T-helper 17 cell (primary cell): ENCODE measurements around the gene FAM107A. TPM values are rescaled to one million over a fixed set of nuclear protein-coding genes. Genes with fewer than 3 reads are reported as not detected.
"Not testable (repeated sequence)": the region's sequence is repeated elsewhere in the genome, so short reads cannot be mapped to it uniquely, and the experiment has no call there.

Experiments used
- ATAC-seq: fragments of 150-1000 bp; cut with Tn5 transposase; 2 replicates; pipeline ENCODE4 v1.10.0; 2021; ENCODE audit warnings: mild to moderate bottlenecking, moderate library complexity
- DNase-seq, 3 donors: peaks; one replicate each; pipeline versions ENCODE4 v3.0.0 to v3.0.0-alpha.2; 2020 to 2021
- H3K9me3 ChIP-seq: one replicate; pipeline ENCODE4 v1.7.0; 2013; ENCODE audit warnings: low read length, mild to moderate bottlenecking; ENCODE audit not compliant: control insufficient read depth, poor library complexity, severe bottlenecking
- H3K27ac Mint-ChIP-seq: one replicate; pipeline ENCODE4 v1.8.0; 2022; ENCODE audit warnings: mild to moderate bottlenecking, moderate library complexity, mixed read lengths
- H3K27me3 Mint-ChIP-seq: one replicate; pipeline ENCODE4 v1.8.0; 2022; ENCODE audit warnings: mixed read lengths
- H3K36me3 Mint-ChIP-seq: one replicate; pipeline ENCODE4 v1.8.0; 2022; ENCODE audit warnings: low read depth, mixed read lengths
- H3K4me1 Mint-ChIP-seq: one replicate; pipeline ENCODE4 v1.8.0; 2022; ENCODE audit warnings: mild to moderate bottlenecking, mixed read lengths
- H3K4me3 Mint-ChIP-seq: one replicate; pipeline ENCODE4 v1.8.0; 2022; ENCODE audit warnings: mild to moderate bottlenecking, moderate library complexity, mixed read lengths
- total RNA-seq, 4 donors: library from RNA in 2 of 4; stranded (reverse) in 2 of 4; gene quantifications; one replicate each; pipeline ENCODE4 v1.2.3 and lab custom pipeline; 2022 to 2026

FAM107A gene
- total RNA-seq, 2 donors from 2014 or later: not detected

DNA sequence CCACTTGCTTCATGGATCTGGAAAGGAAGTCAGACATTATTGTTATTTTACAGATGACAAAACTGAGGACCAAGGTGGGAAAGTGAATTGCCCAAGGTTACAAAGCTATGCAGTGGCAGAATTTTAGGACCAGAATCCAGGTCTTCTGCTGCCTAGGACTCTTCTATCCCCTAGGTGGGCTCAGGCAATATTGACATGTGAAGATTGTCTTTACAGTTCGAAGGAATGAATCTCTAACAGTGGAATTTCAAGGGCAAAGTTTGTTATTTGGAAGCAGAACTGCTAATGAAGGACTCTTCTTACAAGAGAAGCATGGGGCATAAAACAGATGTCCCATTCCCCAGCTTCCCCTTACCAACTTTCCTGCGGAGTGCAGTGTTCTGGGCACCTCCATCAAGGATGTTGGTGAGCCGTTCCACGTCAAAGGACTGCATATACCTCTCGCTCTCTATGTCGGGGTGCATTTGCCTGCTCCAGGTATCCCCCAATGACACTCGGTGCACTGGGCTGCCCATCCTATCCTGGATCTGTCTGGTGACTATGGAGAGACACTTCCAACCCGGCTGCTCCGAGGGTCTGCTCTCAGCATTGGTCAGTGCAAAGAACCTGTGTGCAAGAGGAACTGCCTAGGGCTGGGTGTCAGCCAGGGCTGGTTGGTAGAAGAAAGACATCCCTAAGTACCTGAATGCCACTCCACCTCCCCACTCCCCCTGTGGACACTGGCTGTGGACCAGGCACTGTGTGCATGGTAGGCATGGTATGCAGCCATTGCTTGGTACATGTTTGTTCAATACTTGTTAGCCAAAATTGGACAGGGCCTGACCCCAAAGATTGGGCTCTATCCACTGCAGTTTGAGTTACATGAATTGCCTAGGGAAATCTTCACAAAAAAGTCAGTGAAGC lies 42.3 kb downstream of the FAM107A start:
- no peak overlapping the region for H3K27ac Mint-ChIP-seq
- no peaks in the 10 kb centered on the region for H3K9me3 ChIP-seq
- H3K4me3 Mint-ChIP-seq: no peak overlapping the region
- no peak for ATAC-seq
- DNase-seq: no peak
- peaks cover 21% of the 10 kb centered on the region for H3K4me1 Mint-ChIP-seq
- H3K27me3 Mint-ChIP-seq: no peaks in the 10 kb centered on the region
- H3K36me3 Mint-ChIP-seq: peaks cover 3% of the 10 kb centered on the region

- H3K27me3 Mint-ChIP-seq: no peaks in the 10 kb centered on the region
- DNase-seq (peak; percentile 57 to 72 (median 63)), ATAC-seq (peak; percentile 99)
- peaks cover 16% of the 10 kb centered on the region for H3K4me1 Mint-ChIP-seq
- H3K36me3 Mint-ChIP-seq: peaks cover 3% of the 10 kb centered on the region
- no peaks in the 10 kb centered on the region for H3K9me3 ChIP-seq
- H3K27ac Mint-ChIP-seq: peak overlapping the region; percentile 34
- no peak overlapping the region for H3K4me3 Mint-ChIP-seq
Observed at GRCh38 chr3:58532794-58533220, 44.4 kb downstream of the FAM107A start.

- Mint-ChIP-seq H3K27ac (peak overlapping the region; percentile 34), H3K27me3 (no peaks in the 10 kb centered on the region), H3K4me3 (no peak overlapping the region), H3K4me1 (peaks cover 16% of the 10 kb centered on the region), H3K36me3 (peaks cover 3% of the 10 kb centered on the region)
- no peaks in the 10 kb centered on the region for H3K9me3 ChIP-seq
- ATAC-seq (no peak), DNase-seq (no peak)
Observed at GRCh38 chr3:58531956-58532355, 45.2 kb downstream of the FAM107A start.

DNA sequence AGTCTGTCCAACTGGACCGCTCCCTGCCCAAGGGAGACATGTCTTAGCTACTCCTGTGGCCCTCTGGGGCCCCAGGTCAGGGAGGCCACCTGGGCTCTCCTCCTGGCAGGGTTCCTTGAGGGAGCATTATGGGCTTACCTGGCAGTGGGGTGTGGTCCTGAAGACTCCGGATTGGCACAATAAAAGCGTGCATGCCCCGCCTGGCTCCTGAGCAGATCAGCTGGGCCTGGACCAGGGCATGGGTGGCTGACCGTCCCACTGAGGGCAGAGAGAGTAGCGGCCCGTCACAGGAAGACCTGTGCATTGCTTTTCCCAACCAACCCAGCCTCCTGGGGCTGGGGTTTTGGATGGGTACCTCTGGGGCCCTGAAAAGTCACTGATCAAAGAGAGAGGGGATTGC lies 45.6 kb downstream of the FAM107A start:
- ATAC-seq (no peak), DNase-seq (no peak)
- Mint-ChIP-seq H3K27ac (no peak overlapping the region), H3K4me3 (no peak overlapping the region), H3K4me1 (peaks cover 14% of the 10 kb centered on the region), H3K36me3 (peaks cover 3% of the 10 kb centered on the region), H3K27me3 (no peaks in the 10 kb centered on the region)
- H3K9me3 ChIP-seq: no peaks in the 10 kb centered on the region

DNA sequence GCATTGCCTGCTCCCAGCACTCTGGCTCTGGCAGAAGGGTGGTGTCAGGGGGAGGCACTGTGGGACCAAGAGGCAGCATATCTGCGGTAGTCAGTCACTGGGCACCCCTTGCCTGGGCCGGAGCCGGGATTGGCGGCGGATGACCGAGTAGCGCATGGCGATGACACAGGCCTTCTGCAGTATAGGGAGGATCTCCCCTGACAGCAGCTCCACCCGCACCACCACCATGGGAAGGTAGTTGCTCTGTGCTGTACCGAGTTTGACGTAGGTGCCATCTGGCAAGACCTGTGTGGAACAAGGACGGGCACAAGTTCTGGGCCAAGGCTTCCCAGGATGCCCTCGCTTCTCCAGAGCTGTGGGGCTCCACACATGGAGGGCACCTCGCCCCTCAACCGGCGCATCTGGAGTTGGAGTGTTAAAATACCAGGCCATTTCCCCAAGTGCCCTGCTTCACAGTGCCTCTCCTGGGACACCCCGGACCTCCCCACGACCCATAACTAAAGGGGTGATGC lies 46.8 kb downstream of the FAM107A start:
- Mint-ChIP-seq H3K27me3 (no peaks in the 10 kb centered on the region), H3K27ac (no peak overlapping the region)

GRCh38 chr3:58529516-58530353 lies 47.5 kb downstream of the FAM107A start:
- no peak overlapping the region for H3K27ac Mint-ChIP-seq
- H3K36me3 Mint-ChIP-seq: peaks cover 3% of the 10 kb centered on the region
- DNase-seq (no peak), ATAC-seq (no peak)
- no peaks in the 10 kb centered on the region for H3K27me3 Mint-ChIP-seq
- H3K4me1 Mint-ChIP-seq: peaks cover 12% of the 10 kb centered on the region
- H3K9me3 ChIP-seq: no peaks in the 10 kb centered on the region
- H3K4me3 Mint-ChIP-seq: no peak overlapping the region

More for the DNA sequence above, 46.8 kb downstream of the FAM107A start:
- DNase-seq (no peak), ATAC-seq (no peak)
- H3K4me1 Mint-ChIP-seq: peaks cover 12% of the 10 kb centered on the region
- H3K36me3 Mint-ChIP-seq: peaks cover 3% of the 10 kb centered on the region
- no peaks in the 10 kb centered on the region for H3K9me3 ChIP-seq
- H3K4me3 Mint-ChIP-seq: no peak overlapping the region

GRCh38 chr3:58528629-58529028 lies 48.6 kb downstream of the FAM107A start:
- H3K9me3 ChIP-seq: no peaks in the 10 kb centered on the region
- H3K4me1 Mint-ChIP-seq: peaks cover 12% of the 10 kb centered on the region
- H3K4me3 Mint-ChIP-seq: no peak overlapping the region
- H3K27me3 Mint-ChIP-seq: no peaks in the 10 kb centered on the region
- H3K36me3 Mint-ChIP-seq: peaks cover 3% of the 10 kb centered on the region
- ATAC-seq (no peak), DNase-seq (no peak)
- H3K27ac Mint-ChIP-seq: no peak overlapping the region

DNA sequence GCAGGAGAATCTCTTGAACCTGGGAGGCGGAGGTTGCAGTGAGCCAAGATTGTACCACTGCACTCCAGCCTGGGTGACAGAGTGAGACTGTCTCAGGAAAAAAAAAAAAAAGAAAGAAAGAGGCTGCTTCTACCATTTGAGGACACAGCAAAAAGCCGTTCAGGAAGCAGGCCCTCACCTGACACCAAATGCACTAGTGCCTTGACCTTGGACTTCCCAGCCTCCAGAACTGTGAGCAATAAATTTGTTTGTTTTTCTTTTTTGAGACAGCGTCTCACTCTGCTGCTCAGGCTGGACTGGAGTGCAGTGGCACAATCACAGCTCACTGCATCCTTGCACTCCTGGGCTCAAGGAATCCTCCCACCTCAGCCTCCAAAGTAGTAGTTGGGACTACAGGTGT lies 49.8 kb downstream of the FAM107A start:
- not testable (repeated sequence) for H3K27ac Mint-ChIP-seq, H3K36me3 Mint-ChIP-seq, H3K4me3 Mint-ChIP-seq, ATAC-seq, H3K9me3 ChIP-seq, H3K4me1 Mint-ChIP-seq, H3K27me3 Mint-ChIP-seq, DNase-seq

DNA sequence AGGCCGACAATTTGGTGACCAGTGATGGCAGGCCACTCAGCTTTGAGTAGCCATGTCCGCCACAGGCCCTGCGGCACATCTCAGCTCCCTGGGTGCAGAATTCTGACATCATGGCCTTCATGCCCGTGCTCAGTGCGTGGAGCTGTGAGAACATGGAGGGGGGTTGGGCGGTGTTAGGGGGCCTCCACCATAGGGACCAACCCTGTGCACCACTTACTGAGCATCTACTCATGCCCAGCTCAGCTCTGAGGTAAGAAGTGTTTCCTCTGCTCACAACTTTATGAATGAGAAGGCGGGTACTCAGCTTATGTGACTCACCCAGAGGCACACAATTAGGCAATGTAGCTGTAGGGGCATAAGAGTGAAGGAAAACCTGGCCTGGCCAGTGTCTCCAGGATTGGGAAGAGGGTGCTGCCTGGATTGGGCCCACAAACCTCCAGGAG lies 50.7 kb downstream of the FAM107A start:
- Mint-ChIP-seq H3K4me1 (peaks cover 3% of the 10 kb centered on the region), H3K27me3 (no peaks in the 10 kb centered on the region), H3K4me3 (no peak overlapping the region), H3K27ac (no peak overlapping the region), H3K36me3 (no peaks in the 10 kb centered on the region)
- H3K9me3 ChIP-seq: no peaks in the 10 kb centered on the region
- ATAC-seq: peak; percentile 40
- DNase-seq: no peak

- no peaks in the 10 kb centered on the region for H3K36me3 Mint-ChIP-seq
- no peaks in the 10 kb centered on the region for H3K27me3 Mint-ChIP-seq
- no peak overlapping the region for H3K27ac Mint-ChIP-seq
- no peak overlapping the region for H3K4me3 Mint-ChIP-seq
- ATAC-seq (no peak), DNase-seq (no peak)
- H3K4me1 Mint-ChIP-seq: peaks cover 3% of the 10 kb centered on the region
- H3K9me3 ChIP-seq: no peaks in the 10 kb centered on the region
Observed at GRCh38 chr3:58524326-58524888, 52.8 kb downstream of the FAM107A start.

DNA sequence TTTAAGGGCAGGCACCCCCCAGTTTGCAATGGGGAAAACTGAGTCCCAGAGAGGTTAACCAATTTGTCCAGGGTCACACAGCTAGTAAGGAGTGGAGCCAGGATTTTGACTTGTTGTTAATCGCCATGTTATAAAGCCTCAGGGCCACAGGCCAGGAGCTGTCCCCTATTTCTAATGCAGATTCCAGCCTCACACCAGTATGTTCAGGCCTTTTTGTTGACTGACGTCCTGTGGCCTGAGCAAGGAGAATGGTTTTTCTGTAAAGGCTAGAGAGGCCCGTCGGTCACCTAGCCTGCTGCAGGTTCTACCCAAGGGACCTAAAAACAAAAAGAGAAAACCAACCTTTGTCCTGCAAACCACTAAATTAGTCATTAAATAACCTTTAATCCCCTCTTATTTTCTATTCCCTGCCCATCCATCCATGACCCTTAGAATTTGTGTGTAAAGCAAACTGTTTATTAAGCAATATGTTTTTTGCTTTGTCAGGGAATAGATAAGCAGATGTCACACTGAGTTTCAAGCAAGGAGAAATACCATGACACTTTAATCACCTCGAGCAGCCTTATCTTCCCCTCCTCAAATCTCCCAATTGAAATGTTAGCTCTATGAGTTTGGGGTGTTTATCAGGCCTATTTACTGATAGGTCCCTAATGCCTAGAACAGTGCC lies 54.3 kb downstream of the FAM107A start:
- Mint-ChIP-seq H3K4me3 (no peak overlapping the region), H3K27me3 (no peaks in the 10 kb centered on the region), H3K36me3 (no peaks in the 10 kb centered on the region), H3K27ac (no peak overlapping the region), H3K4me1 (peaks cover 5% of the 10 kb centered on the region)
- H3K9me3 ChIP-seq: no peaks in the 10 kb centered on the region
- ATAC-seq (no peak), DNase-seq (no peak)

DNA sequence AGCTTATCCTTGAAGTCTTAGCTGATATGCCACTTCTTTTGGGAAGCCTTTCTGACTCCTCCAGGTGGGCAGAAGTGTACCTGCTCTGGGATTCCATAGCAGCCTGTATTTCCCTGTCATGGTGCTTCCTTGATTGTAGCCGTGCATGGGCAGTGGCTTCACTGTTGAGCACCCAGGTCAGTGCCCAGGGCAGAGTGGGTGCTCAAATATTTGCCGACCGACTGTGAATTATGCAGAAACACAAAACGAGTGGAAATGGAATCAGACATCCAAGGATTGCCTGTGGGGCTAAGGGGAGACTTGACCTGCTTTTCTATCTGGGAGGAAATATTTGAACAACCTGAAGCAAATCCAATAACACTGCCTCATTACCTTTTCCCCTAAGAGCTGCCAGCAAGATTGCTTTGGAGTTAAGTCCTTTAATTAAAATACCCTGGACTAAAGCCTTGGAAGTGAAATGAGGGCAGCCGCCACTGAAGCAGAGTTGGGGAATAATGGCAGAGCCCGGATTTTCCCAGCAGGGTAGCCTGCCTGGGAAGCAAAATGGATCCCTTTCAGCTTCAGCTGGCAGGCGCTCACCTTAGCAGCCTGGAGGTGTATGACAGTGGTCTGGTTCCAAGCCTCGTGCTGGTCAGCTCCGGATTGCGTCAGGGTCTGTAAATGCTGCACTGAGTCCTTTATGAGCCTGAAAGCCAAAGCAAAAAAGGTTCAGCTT lies 55.1 kb downstream of the FAM107A start:
- Mint-ChIP-seq H3K36me3 (no peaks in the 10 kb centered on the region), H3K27me3 (no peaks in the 10 kb centered on the region), H3K4me1 (peaks cover 5% of the 10 kb centered on the region), H3K27ac (no peak overlapping the region), H3K4me3 (no peak overlapping the region)
- DNase-seq (no peak), ATAC-seq (no peak)
- no peaks in the 10 kb centered on the region for H3K9me3 ChIP-seq
